Mucosa of descending colon (tissue), 3 donors: Measurements from ENCODE around the gene CERS6. TPM values are rescaled to one million over a fixed set of nuclear protein-coding genes. Genes with fewer than 3 reads are reported as not detected.

Experiments used
- ATAC-seq: fragments of 200-7000 bp; cut with Tn5 transposase; one replicate; pipeline ENCODE4 v1.9.1; 2020; ENCODE audit warnings: mild to moderate bottlenecking, moderate library complexity
- DNase-seq, 3 donors: peaks; one replicate each; pipeline ENCODE4 v3.0.0-alpha.2; 2020
- H3K36me3 ChIP-seq: fragments of 200-600 bp; one replicate; pipeline ENCODE4 v1.8.0; 2021; ENCODE audit warnings: low read depth, mild to moderate bottlenecking
- H3K4me1 ChIP-seq: fragments of 200-600 bp; one replicate; pipeline ENCODE4 v1.8.0; 2021; ENCODE audit warnings: low read depth, mild to moderate bottlenecking
- H3K4me3 ChIP-seq: fragments of 200-600 bp; one replicate; pipeline ENCODE4 v1.8.0; 2021; ENCODE audit warnings: mild to moderate bottlenecking
- H3K9me3 ChIP-seq: fragments of 200-600 bp; one replicate; pipeline ENCODE4 v1.8.0; 2021; ENCODE audit warnings: mild to moderate bottlenecking
- CTCF ChIP-seq: fragments of 200-600 bp; IDR thresholded peaks from one replicate; pipeline ENCODE4 v1.8.0; 2022; ENCODE audit warnings: antibody characterized with exemption, mild to moderate bottlenecking
- intact Hi-C, 2 donors: fragments of 100-400 bp; cut with DNase I in 1 of 2; cut with micrococcal nuclease in 1 of 2; formaldehyde crosslinking; loops; one replicate each; pipeline versions ENCODE4 v1.11.0 to v1.11.1; 2022; cut with DNase I, micrococcal nuclease
- total RNA-seq, 3 donors: library from RNA; stranded (reverse); fragmentation: NEBNext Ultra II Directional in 2 of 3; extraction: Animal tissue kit (Norgen Biotek cat#: 25700) in 2 of 3; gene quantifications; one replicate each; pipeline versions ENCODE4 v1.2.1 to v1.2.4, GENCODE V29; 2021 to 2023
- donor health status: DM: no; HTN: no; CAD: no; lungs with moderate emphysema.
- donor health status: DM: no; HTN: no; CAD: no.
- donor health status: DM: no; HTN: yes; CAD: no.

Gene CERS6
- total RNA-seq, 3 donors from 2014 or later, result 27.4 to 67.2 (median 65.0) TPM

DNA sequence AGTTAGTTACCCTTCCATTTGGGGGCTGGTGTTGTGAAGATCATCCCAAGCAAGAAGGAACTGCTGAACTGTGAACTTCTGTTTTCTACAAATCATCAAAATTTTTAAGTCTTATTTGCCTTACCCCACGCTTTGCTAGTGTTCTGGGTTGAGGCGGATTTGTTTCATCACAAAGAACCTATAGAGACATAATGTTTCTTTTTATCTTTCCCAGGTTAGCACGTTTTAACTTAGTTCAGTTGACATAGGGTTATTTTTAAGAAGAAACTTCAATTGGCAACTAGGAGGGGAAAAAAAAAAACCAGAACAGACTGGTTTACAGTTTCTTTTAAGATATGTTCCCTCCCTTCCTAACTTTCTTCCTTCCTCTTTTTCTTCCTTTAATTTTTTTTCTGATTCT, 31.1 kb upstream of the CERS6 start:
- Histone ChIP-seq H3K36me3 (no peaks in the 10 kb centered on the region), H3K4me1 (no peaks in the 10 kb centered on the region), H3K4me3 (no peak overlapping the region), H3K9me3 (no peaks in the 10 kb centered on the region)
- intact Hi-C loops, result no loop called here
- DNase-seq, result no peak
- no peak for ATAC-seq
- no peak for TF ChIP-seq CTCF

GRCh38 chr2:168426861-168427260, 29.2 kb upstream of the CERS6 start:
- intact Hi-C loops, result no loop called here
- DNase-seq (no peak), ATAC-seq (no peak)
- no peaks in the 10 kb centered on the region for H3K36me3 ChIP-seq
- H3K9me3 ChIP-seq, result no peaks in the 10 kb centered on the region
- no peak for TF ChIP-seq CTCF
- H3K4me1 ChIP-seq, result no peaks in the 10 kb centered on the region
- no peak overlapping the region for H3K4me3 ChIP-seq

GRCh38 chr2:168427451-168427850, 28.6 kb upstream of the CERS6 start:
- DNase-seq (no peak), ATAC-seq (no peak)
- Histone ChIP-seq H3K9me3 (no peaks in the 10 kb centered on the region), H3K4me3 (no peak overlapping the region), H3K36me3 (no peaks in the 10 kb centered on the region), H3K4me1 (no peaks in the 10 kb centered on the region)
- no peak for TF ChIP-seq CTCF
- intact Hi-C loops, result no loop called here

GRCh38 chr2:168428431-168428830, 27.6 kb upstream of the CERS6 start:
- no peak for DNase-seq
- Histone ChIP-seq H3K36me3 (no peaks in the 10 kb centered on the region), H3K4me1 (no peaks in the 10 kb centered on the region), H3K4me3 (no peak overlapping the region), H3K9me3 (no peaks in the 10 kb centered on the region)
- intact Hi-C loops, result no loop called here
- TF ChIP-seq CTCF, result no peak
- ATAC-seq, result no peak

DNA sequence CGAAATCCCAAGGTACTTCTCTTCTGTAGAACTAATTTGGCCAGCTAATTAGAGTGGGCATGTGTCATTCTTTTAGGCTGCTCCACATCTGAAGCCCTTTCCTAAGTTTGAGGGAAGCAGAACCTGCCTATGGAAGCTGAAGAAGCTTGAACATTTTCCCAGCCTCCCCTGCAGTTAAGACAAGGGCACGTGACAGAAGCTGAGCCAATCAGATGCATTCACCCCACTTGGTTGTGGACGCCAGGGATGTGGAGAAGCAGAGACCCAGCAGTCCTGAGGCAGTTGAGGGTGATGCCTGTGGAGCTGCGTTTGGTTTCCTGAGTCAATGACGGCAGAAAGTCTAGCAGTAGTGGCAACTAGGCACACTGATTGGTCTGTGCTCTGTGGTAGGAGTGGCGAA, 26.1 kb upstream of the CERS6 start:
- no peaks in the 10 kb centered on the region for H3K4me1 ChIP-seq
- no peaks in the 10 kb centered on the region for H3K9me3 ChIP-seq
- intact Hi-C loops, result no loop called here
- DNase-seq (no peak), ATAC-seq (no peak)
- no peaks in the 10 kb centered on the region for H3K36me3 ChIP-seq
- no peak overlapping the region for H3K4me3 ChIP-seq
- no peak for TF ChIP-seq CTCF

- Histone ChIP-seq H3K9me3 (no peaks in the 10 kb centered on the region), H3K36me3 (no peaks in the 10 kb centered on the region), H3K4me3 (no peak overlapping the region), H3K4me1 (no peaks in the 10 kb centered on the region)
- intact Hi-C loops, result no loop called here
- TF ChIP-seq CTCF, result no peak
- no peak for DNase-seq
- ATAC-seq, result no peak
Observed at GRCh38 chr2:168430431-168430830, 25.6 kb upstream of the CERS6 start.
